Measurements from ENCODE around the gene ZNRF1.

DNA sequence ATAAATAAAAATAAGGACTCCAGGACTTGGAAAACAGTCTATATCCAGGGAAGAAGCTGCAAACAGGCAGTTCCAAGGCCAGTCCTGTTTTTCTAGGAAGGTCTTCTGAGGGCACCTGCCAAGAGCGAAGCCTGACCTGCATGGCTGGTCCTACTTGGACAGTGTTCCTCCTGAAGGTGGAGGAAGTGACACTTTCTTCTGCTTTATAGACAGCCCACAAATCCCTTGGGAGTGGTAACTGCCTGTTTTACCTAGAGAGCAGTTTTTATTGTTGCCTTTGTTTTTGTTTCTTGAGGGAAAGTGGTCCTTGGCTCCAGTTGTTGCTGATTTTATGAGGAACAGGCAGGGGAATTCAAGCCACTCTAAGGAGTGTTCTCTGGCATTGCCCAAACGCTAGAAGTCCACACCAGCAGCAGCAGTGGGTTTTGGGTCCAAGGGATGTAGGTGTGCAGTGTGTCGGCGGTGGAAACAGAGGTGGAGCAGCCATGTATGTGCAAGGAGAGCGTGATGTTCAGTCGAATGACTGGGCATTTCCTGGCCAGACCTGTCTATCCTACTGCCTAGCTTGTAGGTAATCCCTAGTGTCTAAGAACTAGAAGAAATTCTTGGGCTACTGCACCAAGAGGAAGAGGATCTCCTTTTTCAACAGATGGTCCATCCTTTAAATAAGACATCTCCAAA, 82.5 kb downstream of the ZNRF1 start:
- TF ChIP-seq, protein P1, sequence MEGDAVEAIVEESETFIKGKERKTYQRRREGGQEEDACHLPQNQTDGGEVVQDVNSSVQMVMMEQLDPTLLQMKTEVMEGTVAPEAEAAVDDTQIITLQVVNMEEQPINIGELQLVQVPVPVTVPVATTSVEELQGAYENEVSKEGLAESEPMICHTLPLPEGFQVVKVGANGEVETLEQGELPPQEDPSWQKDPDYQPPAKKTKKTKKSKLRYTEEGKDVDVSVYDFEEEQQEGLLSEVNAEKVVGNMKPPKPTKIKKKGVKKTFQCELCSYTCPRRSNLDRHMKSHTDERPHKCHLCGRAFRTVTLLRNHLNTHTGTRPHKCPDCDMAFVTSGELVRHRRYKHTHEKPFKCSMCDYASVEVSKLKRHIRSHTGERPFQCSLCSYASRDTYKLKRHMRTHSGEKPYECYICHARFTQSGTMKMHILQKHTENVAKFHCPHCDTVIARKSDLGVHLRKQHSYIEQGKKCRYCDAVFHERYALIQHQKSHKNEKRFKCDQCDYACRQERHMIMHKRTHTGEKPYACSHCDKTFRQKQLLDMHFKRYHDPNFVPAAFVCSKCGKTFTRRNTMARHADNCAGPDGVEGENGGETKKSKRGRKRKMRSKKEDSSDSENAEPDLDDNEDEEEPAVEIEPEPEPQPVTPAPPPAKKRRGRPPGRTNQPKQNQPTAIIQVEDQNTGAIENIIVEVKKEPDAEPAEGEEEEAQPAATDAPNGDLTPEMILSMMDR (IDR thresholded peaks at IDR 0.05), result no peak
- no peak for TF ChIP-seq POLR2A (IDR thresholded peaks at IDR 0.05)

Measured in testis (tissue), 2 donors.